HCT116 (cell line): Measurements from ENCODE around the gene FOXP1. TPM values are rescaled to one million over a fixed set of nuclear protein-coding genes. Genes with fewer than 3 reads are reported as not detected.
"Not testable (repeated sequence)": the region's sequence is repeated elsewhere in the genome, so short reads cannot be mapped to it uniquely, and the experiment has no call there.

Source experiments
- ATAC-seq: fragments of 200-7000 bp; cut with Tn5 transposase; 2 replicates; pipeline ENCODE4 v1.9.1; 2020; ENCODE audit warnings: mild to moderate bottlenecking, moderate library complexity
- BruUV-seq: library from RNA; stranded (reverse); fragments of 400-500 nt; replicated peaks from 2 replicates; lab custom pipeline; 2021; lab: Mats Ljungman, UMichigan
- CTCF ChIA-PET: fragments of 300-600 bp; sonication (Branson Sonifier 250); formaldehyde crosslinking; loops from one replicate; lab custom pipeline; 2021; ENCODE audit warnings: antibody characterized with exemption; lab: Charles Lee
- POLR2A ChIA-PET: fragments of 300-600, 350-600 bp; sonication (Branson Sonifier 250); formaldehyde crosslinking; loops from one replicate; lab custom pipeline; 2021; ENCODE audit warnings: antibody characterized with exemption; lab: Charles Lee
- RAD21 ChIA-PET, 2 experiments: fragments of 300-600 bp; sonication (Branson Sonifier 250); formaldehyde crosslinking; loops; one replicate each; lab custom pipeline; 2023; ENCODE audit warnings: low total read pairs in 2 of 2; ENCODE audit not compliant: uncharacterized antibody in 2 of 2, unreplicated experiment in 2 of 2, low non-redundant PET in 1 of 2; lab: Charles Lee
- DNase-seq: peaks from one replicate; pipeline ENCODE4 v3.0.0-alpha.2; 2010; ENCODE audit warnings: low read depth, low spot score
- H2AFZ ChIP-seq: fragments of 200-600 bp; shearing (Covaris generic), sonication (generic); 2 replicates; pipeline ENCODE4 v1.6.1; 2017; ENCODE audit warnings: low read depth, mixed run types, mixed read lengths, antibody characterized with exemption, low read length; ENCODE audit not compliant: poor library complexity, severe bottlenecking
- H3K27ac ChIP-seq: 2 replicates; pipeline ENCODE4 v1.5.1; 2012; ENCODE audit warnings: low read depth, low read length
- H3K27me3 ChIP-seq: fragments of 200-600 bp; sonication (generic); 2 replicates; pipeline ENCODE4 v1.6.1; 2016; ENCODE audit warnings: mixed run types, low read length, mixed read lengths; ENCODE audit not compliant: insufficient read depth
- H3K36me3 ChIP-seq, 2 experiments: fragments of 200-500 bp in 1 of 2; fragments of 200-600 bp in 1 of 2; sonication (Bioruptor generic) in 1 of 2; sonication (generic) in 1 of 2; 2 replicates each; pipeline versions ENCODE4 v1.5.1 to v1.6.1; 2014 to 2016; ENCODE audit warnings: low read length in 2 of 2, inconsistent platforms in 1 of 2, mixed read lengths in 1 of 2, mixed run types in 1 of 2; ENCODE audit not compliant: insufficient read depth in 2 of 2, control insufficient read depth in 1 of 2
- H3K4me1 ChIP-seq, 2 experiments: fragments of 200-600 bp in 1 of 2; sonication (generic) in 1 of 2; 2 replicates each; pipeline versions ENCODE4 v1.5.1 to v1.6.1; 2012 to 2017; ENCODE audit warnings: low read length in 2 of 2, inconsistent platforms in 1 of 2, mild to moderate bottlenecking in 1 of 2, mixed read lengths in 1 of 2, mixed run types in 1 of 2, moderate library complexity in 1 of 2; ENCODE audit not compliant: insufficient read depth in 2 of 2, control insufficient read depth in 1 of 2
- H3K4me2 ChIP-seq: fragments of 200-600 bp; sonication (generic); 2 replicates; pipeline ENCODE4 v1.6.1; 2017; ENCODE audit warnings: mixed run types, low read length, mixed read lengths
- H3K4me3 ChIP-seq, 2 experiments: fragments of 200-600 bp in 1 of 2; sonication (generic) in 1 of 2; replicated peaks in 1 of 2; 2 replicates each; pipeline ENCODE4 v1.5.1; 2011 to 2016; ENCODE audit warnings: low read length in 2 of 2, control low read depth in 1 of 2, low read depth in 1 of 2, mild to moderate bottlenecking in 1 of 2, mixed read lengths in 1 of 2, mixed run types in 1 of 2
- H3K79me2 ChIP-seq: fragments of 200-600 bp; sonication (generic); 2 replicates; pipeline ENCODE4 v1.6.1; 2017; ENCODE audit warnings: mild to moderate bottlenecking, mixed run types, low read length, moderate library complexity, mixed read lengths; ENCODE audit not compliant: insufficient read depth
- H3K9ac ChIP-seq: fragments of 200-600 bp; sonication (generic); 2 replicates; pipeline ENCODE4 v1.6.1; 2016; ENCODE audit warnings: low read length, mixed read lengths
- H3K9me2 ChIP-seq: fragments of 200-600 bp; sonication (generic), shearing (Covaris generic); 2 replicates; pipeline ENCODE4 v1.6.1; 2017; ENCODE audit warnings: mixed run types, mild to moderate bottlenecking, moderate library complexity; ENCODE audit not compliant: insufficient read depth
- H3K9me3 ChIP-seq, 2 experiments: fragments of 200-500 bp in 1 of 2; fragments of 200-600 bp in 1 of 2; sonication (Bioruptor generic) in 1 of 2; sonication (generic) in 1 of 2; 2 replicates each; pipeline ENCODE4 v1.6.1; 2014 to 2017; ENCODE audit warnings: low read length in 2 of 2, mixed read lengths in 2 of 2, inconsistent platforms in 1 of 2, low read depth in 1 of 2, mild to moderate bottlenecking in 1 of 2, mixed run types in 1 of 2, moderate library complexity in 1 of 2; ENCODE audit not compliant: control insufficient read depth in 1 of 2, insufficient read depth in 1 of 2
- H4K20me1 ChIP-seq: fragments of 200-600 bp; sonication (generic), shearing (Covaris generic); 2 replicates; pipeline ENCODE4 v1.6.1; 2017; ENCODE audit warnings: mixed run types, mild to moderate bottlenecking, moderate library complexity; ENCODE audit not compliant: insufficient read depth
- CBX3 ChIP-seq: IDR thresholded peaks from 2 replicates; pipeline ENCODE4 v1.6.1; 2012; ENCODE audit warnings: low read depth
- CEBPB ChIP-seq: IDR thresholded peaks from 2 replicates; pipeline ENCODE4 v1.6.1; 2012; ENCODE audit warnings: low read depth
- ELF1 ChIP-seq: IDR thresholded peaks from 2 replicates; pipeline ENCODE4 v1.6.1; 2012; ENCODE audit warnings: low read depth, borderline replicate concordance
- EZH2phosphoT487 ChIP-seq: fragments of 200-600 bp; IDR thresholded peaks from 2 replicates; pipeline ENCODE4 v1.6.1; 2018; ENCODE audit warnings: antibody characterized with exemption, borderline replicate concordance
- JUND ChIP-seq: IDR thresholded peaks from 2 replicates; pipeline ENCODE4 v1.6.1; 2012
- POLR2AphosphoS5 ChIP-seq: IDR thresholded peaks from 2 replicates; pipeline ENCODE4 v1.6.1; 2011; ENCODE audit warnings: mild to moderate bottlenecking, low read depth, low read length, moderate library complexity
- SP1 ChIP-seq: IDR thresholded peaks from 2 replicates; pipeline ENCODE4 v1.6.1; 2012; ENCODE audit warnings: low read depth
- SRF ChIP-seq: IDR thresholded peaks from 2 replicates; pipeline ENCODE4 v1.6.1; 2012; ENCODE audit warnings: low read depth
- ZBTB33 ChIP-seq: IDR thresholded peaks from 2 replicates; pipeline ENCODE4 v1.6.1; 2011; ENCODE audit warnings: mild to moderate bottlenecking, low read length, moderate library complexity; ENCODE audit not compliant: insufficient replicate concordance; ENCODE audit errors: extremely low read depth
- ZFX ChIP-seq: fragments of 450-650 bp; IDR thresholded peaks from 2 replicates; pipeline ENCODE4 v1.6.1; 2017
- ZNF274 ChIP-seq: fragments of 200-500 bp; sonication (Bioruptor generic); IDR thresholded peaks from 2 replicates; pipeline ENCODE4 v1.6.1; 2014; ENCODE audit warnings: mild to moderate bottlenecking, low read depth, low read length, inconsistent platforms
- intact Hi-C: fragments of 100-400 bp; cut with micrococcal nuclease; formaldehyde crosslinking; loops from 2 replicates; pipeline ENCODE4 v1.10.0; 2022
- total RNA-seq: library from RNA; stranded (reverse); gene quantifications from one replicate; pipeline ENCODE4 v1.2.1, GENCODE V29; 2021; ENCODE audit not compliant: unreplicated experiment
- TF ChIP-seq, protein P1 (sequence below): IDR thresholded peaks from 2 replicates; pipeline ENCODE4 v1.6.1; 2012
- TF ChIP-seq, protein P2 (sequence below): IDR thresholded peaks from 2 replicates; pipeline ENCODE4 v1.6.1; 2012; ENCODE audit warnings: low read depth

FOXP1 gene
- total RNA-seq, 1 experiment from 2014 or later, result 11.4 TPM

DNA sequence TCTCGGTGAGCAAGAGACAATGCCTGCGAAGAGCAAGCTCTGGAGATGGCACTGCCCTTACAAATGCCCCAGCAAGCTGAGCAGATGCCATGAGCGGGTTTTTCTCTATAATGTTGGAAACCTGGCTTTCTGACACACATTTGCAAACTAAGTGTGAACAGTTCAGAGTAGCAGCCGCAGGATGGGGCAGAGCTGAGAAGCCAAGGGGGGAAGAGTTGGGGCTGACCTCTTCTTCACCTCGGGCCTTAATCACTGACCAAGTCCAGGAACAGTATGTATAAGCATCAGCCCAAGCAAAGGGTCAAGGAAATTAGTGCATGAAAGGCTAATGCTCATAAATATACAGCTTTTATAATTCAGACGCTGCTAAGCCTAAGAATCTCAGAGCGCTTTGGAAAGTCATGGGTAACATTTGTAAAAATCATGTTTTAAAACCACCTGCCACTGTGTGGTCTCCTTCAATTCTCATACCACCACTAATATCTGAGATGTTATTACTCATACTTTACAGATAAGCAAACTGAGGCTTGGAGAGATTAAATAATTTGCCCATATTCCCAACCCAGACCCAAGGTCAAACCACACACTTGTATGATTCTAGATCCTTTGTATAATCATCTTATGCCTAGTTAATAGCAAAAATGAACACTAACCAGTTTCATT lies 603.4 kb downstream of the FOXP1 start (continued):
- TF ChIP-seq ZBTB33 (no peak), ZFX (no peak), CBX3 (no peak), ZNF274 (no peak), CEBPB (no peak), POLR2AphosphoS5 (no peak), EZH2phosphoT487 (no peak), SRF (no peak)

DNA sequence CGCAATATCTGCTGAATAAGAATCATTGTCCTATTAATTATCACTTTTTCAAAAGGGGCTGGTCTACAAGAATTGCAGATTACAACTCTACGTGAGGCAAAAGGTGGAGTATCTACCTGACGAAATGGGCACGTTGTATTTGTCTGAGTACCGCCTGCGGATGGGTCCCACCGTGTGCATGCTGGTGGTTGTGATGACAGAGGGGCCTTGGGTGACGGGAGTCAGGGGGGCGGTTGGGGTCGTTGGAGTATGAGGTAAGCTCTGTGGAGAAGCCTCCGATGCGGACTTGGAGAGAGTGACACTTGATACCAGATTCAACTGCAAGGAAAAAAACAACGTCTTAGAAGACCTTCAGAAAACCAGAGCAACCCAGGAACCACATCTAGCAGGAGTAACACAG lies 605.8 kb downstream of the FOXP1 start:
- DNase-seq (no peak), ATAC-seq (no peak)
- H3K27me3 ChIP-seq, result no peaks in the 10 kb centered on the region
- H3K9me2 ChIP-seq, result no peaks in the 10 kb centered on the region
- no TSS peak for BruUV-seq
- intact Hi-C loops, result no loop called here
- H4K20me1 ChIP-seq, result no peaks in the 10 kb centered on the region
- no peaks in the 10 kb centered on the region for H3K79me2 ChIP-seq
- H3K9me3 ChIP-seq, result no peaks in the 10 kb centered on the region
- no peak overlapping the region for H2AFZ ChIP-seq
- no peak overlapping the region for H3K27ac ChIP-seq
- peaks cover 14 to 25% of the 10 kb centered on the region in 2 experiments for H3K4me1 ChIP-seq
- H3K9ac ChIP-seq, result no peak overlapping the region
- RAD21 ChIA-PET, result no interaction called here
- TF ChIP-seq JUND (no peak), SP1 (no peak), POLR2AphosphoS5 (no peak), ELF1 (no peak), SRF (no peak), ZNF274 (no peak)
- TF ChIP-seq, protein P1, sequence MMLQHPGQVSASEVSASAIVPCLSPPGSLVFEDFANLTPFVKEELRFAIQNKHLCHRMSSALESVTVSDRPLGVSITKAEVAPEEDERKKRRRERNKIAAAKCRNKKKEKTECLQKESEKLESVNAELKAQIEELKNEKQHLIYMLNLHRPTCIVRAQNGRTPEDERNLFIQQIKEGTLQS, result no peak
- TF ChIP-seq, protein P2, sequence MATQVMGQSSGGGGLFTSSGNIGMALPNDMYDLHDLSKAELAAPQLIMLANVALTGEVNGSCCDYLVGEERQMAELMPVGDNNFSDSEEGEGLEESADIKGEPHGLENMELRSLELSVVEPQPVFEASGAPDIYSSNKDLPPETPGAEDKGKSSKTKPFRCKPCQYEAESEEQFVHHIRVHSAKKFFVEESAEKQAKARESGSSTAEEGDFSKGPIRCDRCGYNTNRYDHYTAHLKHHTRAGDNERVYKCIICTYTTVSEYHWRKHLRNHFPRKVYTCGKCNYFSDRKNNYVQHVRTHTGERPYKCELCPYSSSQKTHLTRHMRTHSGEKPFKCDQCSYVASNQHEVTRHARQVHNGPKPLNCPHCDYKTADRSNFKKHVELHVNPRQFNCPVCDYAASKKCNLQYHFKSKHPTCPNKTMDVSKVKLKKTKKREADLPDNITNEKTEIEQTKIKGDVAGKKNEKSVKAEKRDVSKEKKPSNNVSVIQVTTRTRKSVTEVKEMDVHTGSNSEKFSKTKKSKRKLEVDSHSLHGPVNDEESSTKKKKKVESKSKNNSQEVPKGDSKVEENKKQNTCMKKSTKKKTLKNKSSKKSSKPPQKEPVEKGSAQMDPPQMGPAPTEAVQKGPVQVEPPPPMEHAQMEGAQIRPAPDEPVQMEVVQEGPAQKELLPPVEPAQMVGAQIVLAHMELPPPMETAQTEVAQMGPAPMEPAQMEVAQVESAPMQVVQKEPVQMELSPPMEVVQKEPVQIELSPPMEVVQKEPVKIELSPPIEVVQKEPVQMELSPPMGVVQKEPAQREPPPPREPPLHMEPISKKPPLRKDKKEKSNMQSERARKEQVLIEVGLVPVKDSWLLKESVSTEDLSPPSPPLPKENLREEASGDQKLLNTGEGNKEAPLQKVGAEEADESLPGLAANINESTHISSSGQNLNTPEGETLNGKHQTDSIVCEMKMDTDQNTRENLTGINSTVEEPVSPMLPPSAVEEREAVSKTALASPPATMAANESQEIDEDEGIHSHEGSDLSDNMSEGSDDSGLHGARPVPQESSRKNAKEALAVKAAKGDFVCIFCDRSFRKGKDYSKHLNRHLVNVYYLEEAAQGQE, result no peak
- no peaks in the 10 kb centered on the region for H3K36me3 ChIP-seq
- H3K4me3 ChIP-seq, result no peak overlapping the region
- CTCF ChIA-PET, result no interaction called here
- POLR2A ChIA-PET, result no interaction called here
- no peak overlapping the region for H3K4me2 ChIP-seq

GRCh38 chr3:70975981-70976380 lies 607.5 kb downstream of the FOXP1 start:
- H3K9me3 ChIP-seq, CTCF ChIA-PET: not testable (repeated sequence)

More at GRCh38 chr3:70975981-70976380, 607.5 kb downstream of the FOXP1 start:
- H4K20me1 ChIP-seq, H3K36me3 ChIP-seq, intact Hi-C loops, DNase-seq, H3K79me2 ChIP-seq, H3K27ac ChIP-seq, H3K9ac ChIP-seq, H3K4me3 ChIP-seq, H3K27me3 ChIP-seq, H3K4me2 ChIP-seq, POLR2A ChIA-PET, H2AFZ ChIP-seq, H3K9me2 ChIP-seq, RAD21 ChIA-PET, BruUV-seq, ATAC-seq: not testable (repeated sequence)
- peaks cover 0 to 11% of the 10 kb centered on the region in 2 experiments; a peak in 2 of 4 replicates for H3K4me1 ChIP-seq
